K562 (cell line): ENCODE results near the gene ACP5. TPM values are rescaled to one million over a fixed set of nuclear protein-coding genes. Genes with fewer than 3 reads are reported as not detected.

Source experiments
- ATAC-seq: fragments of 200-7000 bp; cut with Tn5 transposase; 3 replicates; pipeline ENCODE4 v1.9.1; 2020; ENCODE audit warnings: moderate library complexity
- BruUV-seq: library from RNA; stranded (reverse); fragments of 400-500 nt; replicated peaks from 2 replicates; lab custom pipeline; 2021; lab: Mats Ljungman, UMichigan
- CTCF ChIA-PET: fragments of 300-600 bp; formaldehyde crosslinking; extraction: SDS; loops from one replicate; lab custom pipeline; 2021; ENCODE audit warnings: low intra/inter-chr PET ratio; lab: Yijun Ruan, JAX
- POLR2A ChIA-PET: fragments of 300-600, 350-650 bp; sonication (Branson Sonifier 250); formaldehyde crosslinking; extraction: SDS; loops from one replicate; lab custom pipeline; 2021; ENCODE audit warnings: antibody characterized with exemption, inconsistent platforms; lab: Yijun Ruan, JAX
- DNase-seq, 4 experiments: peaks; one replicate each; pipeline versions ENCODE4 v3.0.0 to v3.0.0-alpha.2; 2011 to 2018; ENCODE audit warnings: low spot score in 3 of 4, mixed read lengths in 3 of 4; ENCODE audit errors: extremely low read depth in 1 of 4
- FAIRE-seq: peaks from 2 replicates; lab custom pipeline; 2011; peaks lifted over from hg19 to GRCh38; lab: Jason Lieb, UNC
- H2AFZ ChIP-seq: 2 replicates; pipeline ENCODE4 v1.6.0; 2011; ENCODE audit warnings: low read depth, low read length, control low read depth, inconsistent platforms
- H3K27ac ChIP-seq: fragments of 200-600 bp; 3 replicates; pipeline ENCODE4 v1.8.0; 2011; ENCODE audit warnings: low read depth, mild to moderate bottlenecking, control low read depth, inconsistent platforms, low read length, moderate library complexity, mixed read lengths; ENCODE audit errors: extremely low read depth
- H3K27me3 ChIP-seq, 2 experiments: fragments of 300-600 bp in 1 of 2; 2 replicates in 1 of 2; 3 replicates in 1 of 2; pipeline versions ENCODE4 v1.6.0 to v1.8.0; 2011; ENCODE audit warnings: inconsistent platforms in 2 of 2, low read length in 2 of 2, mild to moderate bottlenecking in 1 of 2, mixed read lengths in 1 of 2, moderate library complexity in 1 of 2; ENCODE audit not compliant: control insufficient read depth in 2 of 2, insufficient read depth in 2 of 2
- H3K36me3 ChIP-seq: fragments of 300-600 bp; 3 replicates; pipeline ENCODE4 v1.8.0; 2011; ENCODE audit warnings: mild to moderate bottlenecking, low read length, inconsistent platforms; ENCODE audit not compliant: control insufficient read depth, insufficient read depth
- H3K4me1 ChIP-seq, 2 experiments: fragments of 200-600 bp in 1 of 2; replicated peaks in 1 of 2; 2 replicates in 1 of 2; 3 replicates in 1 of 2; pipeline versions ENCODE4 v1.5.1 to v1.8.0; 2011; ENCODE audit warnings: inconsistent platforms in 2 of 2, low read length in 2 of 2, mild to moderate bottlenecking in 1 of 2, mixed read lengths in 1 of 2, moderate library complexity in 1 of 2; ENCODE audit not compliant: control insufficient read depth in 2 of 2, insufficient read depth in 2 of 2
- H3K4me2 ChIP-seq: 2 replicates; pipeline ENCODE4 v1.6.1; 2011; ENCODE audit warnings: low read length, control low read depth, inconsistent platforms, mixed read lengths; ENCODE audit not compliant: insufficient read depth
- H3K4me3 ChIP-seq: fragments of 200-600 bp; sonication (generic), shearing (Covaris generic); 2 replicates; pipeline ENCODE4 v1.5.1; 2016; ENCODE audit warnings: control low read depth, inconsistent platforms
- H3K79me2 ChIP-seq: fragments of 200-600 bp; 3 replicates; pipeline ENCODE4 v1.8.0; 2011; ENCODE audit warnings: low read length, inconsistent platforms; ENCODE audit not compliant: control insufficient read depth, insufficient read depth
- H3K9ac ChIP-seq, 2 experiments: 2 replicates each; pipeline versions ENCODE4 v1.6.0 to v1.6.1; 2011; ENCODE audit warnings: low read depth in 2 of 2, low read length in 2 of 2, control low read depth in 1 of 2, inconsistent platforms in 1 of 2, mild to moderate bottlenecking in 1 of 2, mixed read lengths in 1 of 2; ENCODE audit not compliant: insufficient read depth in 1 of 2
- H3K9me1 ChIP-seq: one replicate; pipeline ENCODE4 v1.6.0; 2011; ENCODE audit warnings: inconsistent platforms, mild to moderate bottlenecking, low read length, moderate library complexity; ENCODE audit not compliant: control insufficient read depth, insufficient read depth
- H3K9me3 ChIP-seq: replicated peaks from 2 replicates; pipeline ENCODE4 v1.5.1; 2011; ENCODE audit warnings: low read depth, low read length, inconsistent platforms; ENCODE audit not compliant: control insufficient read depth, insufficient read depth
- H4K20me1 ChIP-seq: replicated peaks from 2 replicates; pipeline ENCODE4 v1.6.1; 2011; ENCODE audit warnings: low read length, inconsistent platforms, mixed read lengths; ENCODE audit not compliant: control insufficient read depth, insufficient read depth
- CEBPZ ChIP-seq: fragments of 150-350 bp; IDR thresholded peaks from 2 replicates; pipeline ENCODE4 v1.6.1; 2014; ENCODE audit warnings: low read depth, mild to moderate bottlenecking, low read length, borderline replicate concordance
- CREM ChIP-seq: IDR thresholded peaks from 2 replicates; pipeline ENCODE4 v1.6.1; 2014; ENCODE audit warnings: antibody characterized with exemption, low read depth
- E4F1 ChIP-seq: fragments of 250-450 bp; sonication (Bioruptor Pico); IDR thresholded peaks from 2 replicates; pipeline ENCODE4 v1.5.0; 2021; ENCODE audit warnings: mild to moderate bottlenecking, borderline replicate concordance
- FOXP4 ChIP-seq: sonication (generic); formaldehyde crosslinking; IDR thresholded peaks from 2 replicates; pipeline ENCODE4 v1.8.0; 2022; ENCODE audit warnings: mild to moderate bottlenecking, missing genetic modification reagents, borderline replicate concordance
- MTA1 ChIP-seq: fragments of 450-650 bp; IDR thresholded peaks from 2 replicates; pipeline ENCODE4 v1.6.1; 2017; ENCODE audit warnings: borderline replicate concordance
- PCBP1 ChIP-seq: fragments of 200-400 bp; formaldehyde crosslinking; IDR thresholded peaks from 2 replicates; pipeline ENCODE4 v1.6.1; 2018; ENCODE audit warnings: mild to moderate bottlenecking, low read depth, low read length; ENCODE audit not compliant: poor library complexity, severe bottlenecking
- TEAD4 ChIP-seq, 2 experiments: sonication (generic) in 1 of 2; formaldehyde crosslinking in 1 of 2; IDR thresholded peaks; 2 replicates each; pipeline versions ENCODE4 v1.6.1 to v1.8.0; 2012 to 2022; ENCODE audit warnings: borderline replicate concordance in 1 of 2, inconsistent platforms in 1 of 2, low read length in 1 of 2, mild to moderate bottlenecking in 1 of 2, missing genetic modification reagents in 1 of 2
- TFAP4 ChIP-seq: sonication (generic); formaldehyde crosslinking; IDR thresholded peaks from 2 replicates; pipeline ENCODE4 v1.8.0; 2022; ENCODE audit warnings: missing genetic modification reagents, mild to moderate bottlenecking, moderate library complexity, borderline replicate concordance
- ZFPM2 ChIP-seq: fragments of 250-450 bp; sonication (Bioruptor Pico); IDR thresholded peaks from 2 replicates; pipeline ENCODE4 v1.5.1; 2022; ENCODE audit warnings: mild to moderate bottlenecking
- ZKSCAN8 ChIP-seq: fragments of 200-800 bp; sonication (Bioruptor generic); IDR thresholded peaks from 2 replicates; pipeline ENCODE4 v1.6.1; 2016; ENCODE audit warnings: missing genetic modification characterization, missing compliant biosample characterization
- ZNF347 ChIP-seq: fragments of 450-650 bp; formaldehyde crosslinking; IDR thresholded peaks from 2 replicates; pipeline ENCODE4 v1.4.0; 2020; ENCODE audit warnings: low read depth, mild to moderate bottlenecking, moderate library complexity
- WGBS: fragments of 100-300 bp; shearing (Covaris generic); methylation state at CpG from one replicate; pipeline ENCODE4 v1.1.6; 2016; ENCODE audit warnings: low coverage, mixed read lengths; ENCODE audit not compliant: insufficient coverage; ENCODE audit errors: missing lambda C conversion rate; 5-methylcytosine and 5-hydroxymethylcytosine counted together
- in situ Hi-C: fragments of 300-500 bp; cut with MboI; formaldehyde crosslinking; loops from 4 replicates; pipeline ENCODE4 v1.15.0; 2018; ENCODE audit warnings: inconsistent platforms, mixed read lengths
- intact Hi-C: fragments of 100-400 bp; cut with micrococcal nuclease; formaldehyde crosslinking; loops from 2 replicates; pipeline ENCODE4 v1.14.2; 2022
- polyA plus RNA-seq, 8 experiments: library from polyadenylated mRNA; depleted of rRNA in 4 of 8; stranded (reverse) in 5 of 8; unstranded in 3 of 8; fragments of >200 nt; fragmentation: Nextera tagmentation in 2 of 8; fragmentation: Illumina TruSeq in 1 of 8; extraction: Ambion mirVana in 2 of 8; extraction: Trizol in 1 of 8; gene quantifications; 2 replicates each; pipeline versions ENCODE4 v1.2.1 to v1.2.3, GENCODE V29; 2011 to 2014; ENCODE audit warnings: inconsistent platforms in 1 of 8, missing spikeins in 1 of 8
- total RNA-seq, 7 experiments: library from RNA; depleted of rRNA in 6 of 7; stranded (reverse); fragments of >200 nt in 6 of 7; fragmentation: Illumina TruSeq in 2 of 7; extraction: Trizol in 2 of 7; gene quantifications; 2 replicates each; pipeline versions ENCODE4 v1.2.1 to v1.2.3, GENCODE V29; 2011 to 2021; ENCODE audit warnings: low replicate concordance in 1 of 7

The ACP5 gene
- total and polyA plus RNA-seq, 9 of the 15 experiments (the other 6 are each of a cell fraction or from before 2014, with no cell fraction given), result 0.06 to 1.1 (median 0.31) TPM; not detected in 1

GRCh38 chr19:11581740-11582139, 4.3 kb upstream of the ACP5 start (continued):
- TF ChIP-seq E4F1, result no peak
- TF ChIP-seq, all 486 proteins: peak for 26

- Histone ChIP-seq H3K9ac (no peak overlapping the region), H4K20me1 (no peaks in the 10 kb centered on the region), H3K27ac (no peak overlapping the region), H3K4me2 (no peak overlapping the region), H3K4me3 (no peak overlapping the region), H3K36me3 (no peaks in the 10 kb centered on the region), H3K9me1 (no peaks in the 10 kb centered on the region), H3K79me2 (no peaks in the 10 kb centered on the region), H3K4me1 (peaks cover 45 to 68% of the 10 kb centered on the region in 2 experiments), H3K9me3 (no peaks in the 10 kb centered on the region), H2AFZ (no peak overlapping the region), H3K27me3 (no peaks in the 10 kb centered on the region)
- BruUV-seq, result no TSS peak
- DNase-seq (no peak), ATAC-seq (no peak), FAIRE-seq (no peak)
- WGBS, result 80% methylated on average over 4 of the region's 4 CpGs
- in situ Hi-C loops, result no loop called here
- CTCF ChIA-PET, result no interaction called here
- POLR2A ChIA-PET, result interaction anchor here (0.7 to 1.6 kb wide), 4 partner anchors 10 to 1459 kb away, joined by 3 to 5 read pairs (median 4); no protein-coding TSS in a partner anchor
- intact Hi-C loops, result no loop called here
- TF ChIP-seq ZNF347 (CRISPR knock-in tag), result no peak
- no peak for TF ChIP-seq PCBP1
- TF ChIP-seq MTA1, result no peak
- TF ChIP-seq ZFPM2 (CRISPR knock-in tag), result no peak
- no peak for TF ChIP-seq CEBPZ
- no peak for TF ChIP-seq TEAD4 (IDR thresholded peaks at IDR 0.05; ENCODE audit: low read length)
- TF ChIP-seq TEAD4 (CRISPR knock-in tag; IDR thresholded peaks at IDR 0.05; ENCODE audit: borderline replicate concordance), result no peak
- TF ChIP-seq CREM, result no peak
- no peak for TF ChIP-seq TFAP4 (CRISPR knock-in tag)
- no peak for TF ChIP-seq FOXP4 (CRISPR knock-in tag)
- no peak for TF ChIP-seq ZKSCAN8
These were observed 2.7 kb upstream of the ACP5 start for GRCh38 chr19:11580116-11580515.
